Calu3 (cell line): ENCODE measurements around the gene RCOR2. TPM values are rescaled to one million over a fixed set of nuclear protein-coding genes. Genes with fewer than 3 reads are reported as not detected.

ENCODE experiments used
- BruUV-seq: library from RNA; stranded (reverse); fragments of 400-500 nt; replicated peaks from 2 replicates; lab custom pipeline; 2021; lab: Mats Ljungman, UMichigan
- CTCF ChIA-PET: fragments of 300-600 bp; sonication (Branson Sonifier 250); formaldehyde crosslinking; loops from one replicate; lab custom pipeline; 2022; ENCODE audit warnings: antibody characterized with exemption; lab: Charles Lee
- DNase-seq: peaks from one replicate; pipeline ENCODE4 v3.0.0; 2022
- H3K27ac Mint-ChIP-seq: one replicate; pipeline ENCODE4 v1.8.0; 2022; ENCODE audit warnings: mixed read lengths; ENCODE audit not compliant: unreplicated experiment
- H3K27me3 Mint-ChIP-seq: one replicate; pipeline ENCODE4 v1.8.0; 2022; ENCODE audit warnings: mixed read lengths; ENCODE audit not compliant: unreplicated experiment
- H3K36me3 Mint-ChIP-seq: one replicate; pipeline ENCODE4 v1.8.0; 2022; ENCODE audit warnings: mild to moderate bottlenecking, moderate library complexity, mixed read lengths; ENCODE audit not compliant: insufficient read depth, unreplicated experiment
- H3K4me1 Mint-ChIP-seq: one replicate; pipeline ENCODE4 v1.8.0; 2022; ENCODE audit warnings: mild to moderate bottlenecking, low read depth, mixed read lengths; ENCODE audit not compliant: unreplicated experiment
- H3K4me3 Mint-ChIP-seq: one replicate; pipeline ENCODE4 v1.8.0; 2022; ENCODE audit warnings: mild to moderate bottlenecking, low read depth, moderate library complexity, mixed read lengths; ENCODE audit not compliant: unreplicated experiment
- H3K9me3 Mint-ChIP-seq: one replicate; pipeline ENCODE4 v1.8.0; 2022; ENCODE audit warnings: low read depth, mixed read lengths; ENCODE audit not compliant: unreplicated experiment
- CTCF ChIP-seq: fragments of 200-600 bp; IDR thresholded peaks from one replicate; pipeline ENCODE4 v1.8.0; 2022; ENCODE audit warnings: antibody characterized with exemption; ENCODE audit not compliant: unreplicated experiment
- intact Hi-C: fragments of 100-400 bp; cut with micrococcal nuclease; formaldehyde crosslinking; loops from one replicate; pipeline ENCODE4 v1.10.0; 2022; ENCODE audit not compliant: unreplicated experiment
- total RNA-seq: library from RNA; stranded (reverse); gene quantifications from 2 replicates; pipeline ENCODE4 v1.2.3, GENCODE V29; 2022

The RCOR2 gene
- total RNA-seq, 1 experiment from 2014 or later: 0.26 TPM

DNA sequence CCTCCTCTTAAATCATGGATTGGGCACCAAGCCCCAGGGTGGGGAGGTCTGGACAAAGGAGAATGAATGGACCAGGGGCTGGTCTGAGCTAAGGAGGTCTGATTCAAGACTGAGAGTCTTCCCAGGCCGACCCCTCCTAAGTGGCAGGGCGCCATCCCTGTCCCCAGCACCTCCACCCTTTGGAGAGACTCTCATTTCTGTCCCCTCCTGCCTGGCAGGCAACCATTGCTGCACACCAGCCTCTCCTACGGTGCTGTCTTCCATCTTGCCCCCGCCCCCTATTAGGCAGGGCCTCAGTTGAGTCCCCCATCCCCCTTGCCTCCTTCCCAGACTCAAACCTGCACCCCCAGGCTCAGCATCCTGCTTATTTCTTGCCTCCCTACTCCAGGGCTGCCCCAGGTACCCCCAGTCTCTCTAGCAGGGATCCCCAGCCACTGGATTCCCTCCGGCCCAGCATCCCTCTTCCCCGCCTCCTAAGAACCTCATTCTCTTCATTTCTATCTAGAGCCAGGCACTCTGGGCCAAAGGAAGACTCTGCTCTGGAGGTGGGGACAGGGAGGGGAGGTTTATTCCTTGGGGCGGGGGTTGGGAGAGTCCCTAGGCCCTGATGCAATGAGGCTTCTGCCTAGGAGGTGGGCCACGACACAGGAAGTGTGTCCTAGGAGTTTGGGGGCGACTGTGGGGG is 1.7 kb upstream of the RCOR2 start:
- intact Hi-C loops: no loop called here

GRCh38 chr11:63917692-63918506 is 935 bp upstream of the RCOR2 start:
- CTCF ChIA-PET: interaction anchor here (0.5 to 0.8 kb wide), 2 partner anchors 16 to 1311 kb away, joined by 3 read pairs; no protein-coding TSS in a partner anchor
- no peak for TF ChIP-seq CTCF
- Mint-ChIP-seq H3K4me1 (peaks cover 8% of the 10 kb centered on the region), H3K27ac (no peak overlapping the region), H3K4me3 (peak overlapping the region; percentile 70), H3K9me3 (no peaks in the 10 kb centered on the region), H3K36me3 (peaks cover 22% of the 10 kb centered on the region), H3K27me3 (peaks cover 62% of the 10 kb centered on the region)
- intact Hi-C loops: no loop called here
- BruUV-seq: no TSS peak
- peak; percentile 21 for DNase-seq

More for the DNA sequence above, 1.7 kb upstream of the RCOR2 start:
- no TSS peak for BruUV-seq
- Mint-ChIP-seq H3K27ac (no peak overlapping the region), H3K4me3 (peak overlapping the region; percentile 70), H3K27me3 (peaks cover 69% of the 10 kb centered on the region), H3K4me1 (peaks cover 8% of the 10 kb centered on the region), H3K9me3 (no peaks in the 10 kb centered on the region), H3K36me3 (peaks cover 19% of the 10 kb centered on the region)
- CTCF ChIA-PET: interaction anchor here (0.5 kb wide), 1 partner anchor 1312 kb away, joined by 3 read pairs; no protein-coding TSS in a partner anchor
- no peak for DNase-seq
- TF ChIP-seq CTCF: no peak

GRCh38 chr11:63915961-63916836 is 765 bp downstream of the RCOR2 start:
- CTCF ChIA-PET: interaction anchor here (0.6 kb wide), 1 partner anchor 44 kb away, joined by 3 read pairs; no protein-coding TSS in a partner anchor
- no peak overlapping the region for H3K27ac Mint-ChIP-seq
- peak; percentile 36 for DNase-seq

More at GRCh38 chr11:63915961-63916836, 765 bp downstream of the RCOR2 start:
- peak; percentile 39 for TF ChIP-seq CTCF
- Mint-ChIP-seq H3K36me3 (peaks cover 30% of the 10 kb centered on the region), H3K4me3 (peak overlapping the region; percentile 70), H3K9me3 (no peaks in the 10 kb centered on the region), H3K27me3 (peaks cover 47% of the 10 kb centered on the region), H3K4me1 (peaks cover 8% of the 10 kb centered on the region)
- intact Hi-C loops: no loop called here
- BruUV-seq: no TSS peak
